Measurements from ENCODE around the gene PDZD4.

- TF ChIP-seq YY1 (IDR thresholded peaks at IDR 0.05; ENCODE audit: low read depth) (no peak), EP300 (IDR thresholded peaks at IDR 0.05; ENCODE audit: borderline replicate concordance) (no peak), ZBTB7A (IDR thresholded peaks at IDR 0.05; ENCODE audit: low read depth) (no peak), FOXM1 (IDR thresholded peaks at IDR 0.05; ENCODE audit: borderline replicate concordance, low read depth) (no peak), TCF12 (IDR thresholded peaks at IDR 0.05; ENCODE audit: low read depth) (no peak), NFIC (IDR thresholded peaks at IDR 0.05) (no peak), USF1 (IDR thresholded peaks at IDR 0.05) (no peak), REST (IDR thresholded peaks at IDR 0.05; ENCODE audit: low read depth) (no peak), RAD21 (IDR thresholded peaks at IDR 0.05; ENCODE audit: low read depth) (peak; percentile 89), MAX (IDR thresholded peaks at IDR 0.05) (no peak), CEBPB (IDR thresholded peaks at IDR 0.05) (no peak), CREB1 (IDR thresholded peaks at IDR 0.05; ENCODE audit: low read depth) (no peak), TEAD4 (IDR thresholded peaks at IDR 0.05) (no peak), TAF1 (IDR thresholded peaks at IDR 0.05; ENCODE audit: low read depth) (no peak)
Observed at GRCh38 chrX:153763989-153764755, 66.2 kb downstream of the PDZD4 start, which contains the start of gene PLXNB3.

Measured in Ishikawa (cell line).